ENCODE results near the gene KDM4B.

KDM4B gene

DNA sequence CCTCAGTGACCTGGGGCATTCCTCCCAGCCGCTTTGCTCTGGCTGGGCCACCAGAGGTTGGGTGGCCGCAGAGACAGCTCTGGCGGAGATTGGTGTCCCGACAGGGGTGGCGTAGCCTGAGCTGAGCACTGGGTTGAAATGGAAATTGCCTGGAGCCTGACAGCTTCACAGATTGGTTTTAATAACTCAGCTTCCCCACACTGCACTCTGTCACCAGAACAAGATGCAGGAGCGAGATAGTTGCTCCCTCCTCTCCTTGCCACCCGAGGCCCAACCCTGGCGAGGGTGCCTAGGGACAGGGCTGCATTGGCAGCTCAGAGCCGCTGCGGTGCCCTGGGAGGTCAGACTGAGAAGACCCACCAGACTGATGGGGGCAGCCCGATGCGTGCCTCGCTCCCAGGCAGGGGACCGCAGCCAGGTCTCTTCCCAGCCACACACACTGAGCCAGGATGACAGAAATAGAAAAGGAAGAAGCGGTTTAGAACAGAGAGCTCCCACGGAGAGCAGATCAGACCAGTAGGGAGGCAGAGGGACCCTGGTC lies 84.1 kb downstream of the KDM4B start:
- DNase-seq, result no peak

DNA sequence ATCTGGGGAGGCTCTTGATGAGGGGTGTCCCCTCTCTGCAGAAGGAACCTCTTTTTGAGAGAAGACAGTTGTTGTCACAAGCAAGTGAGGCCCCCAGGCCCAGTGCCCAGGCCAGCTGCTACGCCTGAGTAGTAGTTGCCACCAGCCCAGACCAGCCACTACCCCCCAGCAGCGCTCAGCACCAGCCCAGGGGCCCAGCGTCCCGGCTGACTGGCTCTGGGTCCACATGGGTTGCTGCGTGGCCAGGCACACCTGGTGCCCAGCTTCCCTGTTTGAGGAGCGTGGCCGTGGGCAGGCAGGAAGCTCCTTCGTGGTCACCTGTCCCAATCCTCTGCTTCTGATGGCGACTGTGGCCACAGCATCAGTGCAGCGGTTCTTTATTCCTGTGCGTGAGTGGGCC lies 84.7 kb downstream of the KDM4B start:
- no peak for DNase-seq

DNA sequence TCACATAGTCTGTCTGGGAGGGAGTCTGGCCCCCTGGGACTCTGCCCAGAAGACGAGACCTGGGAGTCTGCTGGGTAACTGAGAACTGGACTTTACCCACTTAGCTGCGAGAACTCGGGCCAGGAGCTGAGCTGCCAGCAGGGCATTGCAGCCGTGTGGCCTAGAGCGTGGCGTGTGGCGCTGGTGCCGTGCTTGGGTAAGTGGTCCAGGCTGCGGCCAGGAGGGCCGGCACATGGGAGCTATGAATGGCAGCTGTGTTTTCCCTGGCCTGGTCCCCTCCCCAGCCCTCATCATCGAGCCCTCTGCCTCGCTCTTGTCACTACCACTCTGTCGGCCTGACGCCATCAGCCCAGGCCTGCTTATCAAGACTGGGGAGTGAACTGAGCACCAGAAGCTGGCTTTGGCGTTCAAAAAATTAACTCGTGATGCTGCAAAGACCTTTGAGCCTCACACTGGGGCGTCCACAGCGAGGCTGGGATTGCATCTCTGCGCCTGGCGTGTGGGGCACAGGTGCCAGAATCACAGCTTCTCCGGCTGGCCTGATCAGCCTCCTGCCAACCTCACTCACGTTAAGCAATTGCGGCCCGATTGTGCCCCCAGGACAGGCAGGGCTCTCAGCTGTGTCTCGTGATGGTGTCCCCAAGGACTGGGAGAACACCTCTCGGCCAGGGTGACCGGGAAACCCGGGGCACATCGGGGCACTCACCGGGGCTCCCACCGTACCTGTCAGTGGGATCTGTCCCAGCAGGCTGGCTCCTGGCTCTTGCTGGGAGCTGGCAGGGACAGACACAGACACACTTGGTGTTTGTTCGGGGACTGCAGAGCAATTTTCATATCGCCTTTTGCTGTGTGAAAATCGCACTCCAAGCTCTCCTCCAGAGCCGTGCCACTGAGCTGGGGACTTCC lies 85.9 kb downstream of the KDM4B start:
- no peak for DNase-seq

DNA sequence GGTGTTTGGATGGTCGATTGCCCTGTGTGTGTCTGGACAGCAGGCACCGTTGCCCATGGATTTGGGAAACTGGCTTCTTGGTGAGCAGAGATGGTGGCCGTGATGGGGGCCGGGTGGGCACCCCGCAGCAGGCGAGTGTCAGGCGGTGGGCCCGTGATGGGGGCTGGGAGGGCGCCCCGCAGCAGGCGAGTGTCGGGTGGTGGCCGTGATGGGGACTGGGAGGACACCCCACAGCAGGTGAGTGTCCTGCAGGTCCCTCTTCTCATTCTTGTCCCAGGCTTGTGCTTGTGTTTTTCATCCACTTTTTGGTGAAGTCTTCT lies 86.5 kb downstream of the KDM4B start:
- no peak for DNase-seq

DNA sequence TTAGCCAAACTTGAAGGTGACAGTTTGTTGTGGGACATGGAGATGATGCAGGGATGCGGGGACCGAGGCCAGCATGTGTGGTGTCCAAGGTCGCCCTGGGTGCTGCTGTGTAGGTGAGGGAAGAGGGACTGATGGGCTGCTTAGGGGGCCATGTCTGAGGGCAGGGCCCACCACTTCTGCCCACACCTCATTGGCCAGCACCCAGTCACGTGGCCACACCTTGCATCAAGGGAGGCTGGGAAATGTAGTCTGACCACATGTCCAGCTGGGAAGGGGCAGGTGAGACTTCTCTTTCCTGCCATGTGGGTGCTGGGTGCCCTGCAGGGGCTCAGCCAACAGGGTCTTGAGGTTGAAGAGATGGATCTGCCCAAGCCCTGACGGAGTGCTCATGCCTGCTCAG lies 88.9 kb downstream of the KDM4B start:
- DNase-seq, result no peak

DNA sequence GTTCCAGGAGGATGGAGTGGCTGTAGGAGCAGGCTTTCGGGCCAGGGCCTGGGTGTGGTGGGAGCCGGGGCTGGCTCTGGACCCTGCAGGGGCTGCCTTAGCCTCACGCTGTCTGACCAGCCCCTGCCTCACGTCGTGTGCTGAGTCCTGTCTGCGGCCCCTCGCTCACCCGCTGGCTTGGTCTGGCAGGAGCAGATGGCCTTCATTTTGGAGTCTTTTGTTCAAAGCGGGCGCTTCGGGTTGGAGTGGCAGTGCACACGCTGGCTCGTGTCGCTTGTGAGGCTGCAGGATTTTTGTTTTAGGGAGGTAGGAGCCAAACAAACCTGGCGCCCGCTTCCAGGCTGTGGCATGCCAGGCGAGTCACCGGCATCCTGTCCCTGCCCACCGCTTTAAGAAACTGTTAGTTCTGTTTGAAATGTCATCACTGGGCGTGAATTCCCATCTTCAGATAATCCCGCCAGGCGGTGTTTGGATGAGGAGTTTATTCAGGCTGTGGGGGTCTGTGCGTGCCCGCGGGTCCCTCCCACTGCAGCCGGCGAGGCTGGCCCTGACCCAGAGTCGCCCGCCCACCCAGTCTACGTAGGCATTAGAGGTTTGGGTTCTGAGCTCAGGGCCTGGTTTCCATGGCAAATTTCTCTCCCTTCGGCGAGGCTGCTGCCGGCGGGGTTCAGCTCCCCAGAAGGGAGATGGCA lies 89.8 kb downstream of the KDM4B start:
- DNase-seq, result no peak

GRCh38 chr19:5059213-5059574 lies 90.3 kb downstream of the KDM4B start:
- DNase-seq, result no peak

DNA sequence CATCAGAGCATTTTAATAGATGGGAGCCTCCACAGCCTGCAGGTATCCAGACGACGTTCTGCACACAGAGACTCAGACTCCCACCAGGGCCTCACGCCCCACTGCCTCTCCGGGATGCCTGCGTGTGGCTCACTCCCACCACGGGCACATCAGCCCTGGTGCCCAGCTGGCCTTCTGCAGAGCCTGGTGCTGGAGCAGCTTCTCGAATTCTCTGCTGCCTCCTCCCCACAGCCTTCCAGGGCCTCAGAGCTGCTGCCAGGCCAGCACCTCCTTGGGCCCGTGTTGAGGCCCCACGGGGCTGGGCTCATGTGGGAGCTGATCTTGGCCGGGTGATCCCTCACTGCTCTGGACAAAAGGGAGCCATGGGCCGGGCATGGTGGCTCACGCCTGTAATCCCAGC lies 90.9 kb downstream of the KDM4B start:
- DNase-seq, result no peak

DNA sequence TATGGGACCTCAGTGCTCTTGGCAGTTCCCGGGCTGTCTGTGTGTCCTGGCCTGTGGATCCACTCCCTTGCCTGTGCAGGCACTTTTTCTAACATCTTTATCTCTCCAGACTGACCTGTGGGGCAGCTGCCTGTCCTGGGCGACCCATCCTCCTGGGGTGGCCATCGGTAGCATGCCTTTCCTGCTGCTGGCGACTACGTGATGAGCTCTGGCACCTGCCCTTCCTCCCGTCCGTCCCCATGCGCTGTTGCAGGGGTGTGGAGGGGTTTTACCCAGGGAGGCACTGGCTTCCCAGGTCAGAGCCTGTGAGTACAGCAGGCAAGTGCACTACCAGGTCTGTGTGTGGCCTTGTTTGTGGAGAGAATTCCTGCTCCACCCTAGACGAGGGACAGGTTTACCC lies 93.3 kb downstream of the KDM4B start:
- no peak for DNase-seq

DNA sequence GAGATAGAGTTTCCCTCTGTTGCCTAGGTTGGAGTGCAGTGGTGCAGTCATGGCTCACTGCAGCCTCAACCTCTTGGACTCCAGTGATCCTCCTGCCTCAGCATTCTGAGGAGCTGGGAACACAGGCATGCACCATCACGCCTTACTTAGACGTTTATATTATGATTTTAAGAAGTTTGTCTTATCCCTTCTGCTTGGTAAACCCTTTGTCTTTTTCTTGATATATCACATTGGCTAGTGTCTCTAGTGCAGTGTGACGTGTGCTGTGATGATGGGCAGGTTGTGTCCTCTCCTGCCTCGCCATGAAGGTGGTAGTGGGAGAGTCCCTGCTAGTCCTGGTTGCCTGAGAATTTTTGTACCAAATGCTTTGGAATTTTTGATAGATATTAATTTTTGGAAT lies 93.9 kb downstream of the KDM4B start:
- DNase-seq, result no peak

DNA sequence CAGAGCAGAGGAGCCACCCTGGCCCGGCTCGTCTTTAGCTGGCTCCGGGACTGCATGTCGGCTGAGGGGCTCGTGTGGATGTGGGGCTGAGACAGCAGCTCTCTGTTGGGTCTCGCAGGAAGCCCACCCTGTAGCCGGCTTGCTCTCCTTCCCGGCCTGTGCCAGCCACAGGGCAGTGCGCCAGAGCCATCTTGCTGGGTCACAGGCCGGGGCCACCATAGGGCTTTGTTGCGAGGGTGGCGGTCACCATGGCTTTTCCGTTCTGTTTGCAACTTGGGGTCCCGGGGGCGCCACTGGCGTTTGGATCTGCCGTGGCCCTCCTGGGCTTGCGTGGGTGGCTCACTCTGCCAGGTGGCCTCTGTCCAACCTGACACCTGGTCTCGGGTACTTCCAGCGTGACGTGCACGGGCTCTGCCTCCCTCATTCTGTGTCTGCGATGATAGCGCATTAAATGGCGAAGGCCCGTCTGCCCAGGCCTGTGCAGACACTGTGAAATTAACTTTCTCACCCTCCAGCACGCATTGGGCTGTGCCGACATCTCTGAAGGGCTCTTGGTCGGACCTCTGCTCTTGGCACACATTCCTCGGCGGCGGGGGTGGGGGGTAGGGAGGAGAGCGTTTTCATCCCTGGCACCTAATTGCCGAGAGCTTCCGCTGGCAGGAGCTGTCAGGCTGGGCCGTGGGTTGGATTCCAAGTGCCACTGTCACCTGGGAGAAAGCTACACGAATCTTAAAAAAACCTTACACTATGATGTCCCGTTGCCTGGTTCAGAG lies 95.1 kb downstream of the KDM4B start:
- DNase-seq, result no peak

- no peak for DNase-seq
Measured at GRCh38 chr19:5064896-5065295, 96.0 kb downstream of the KDM4B start.

GRCh38 chr19:5065663-5066093 lies 96.8 kb downstream of the KDM4B start:
- no peak for DNase-seq

DNA sequence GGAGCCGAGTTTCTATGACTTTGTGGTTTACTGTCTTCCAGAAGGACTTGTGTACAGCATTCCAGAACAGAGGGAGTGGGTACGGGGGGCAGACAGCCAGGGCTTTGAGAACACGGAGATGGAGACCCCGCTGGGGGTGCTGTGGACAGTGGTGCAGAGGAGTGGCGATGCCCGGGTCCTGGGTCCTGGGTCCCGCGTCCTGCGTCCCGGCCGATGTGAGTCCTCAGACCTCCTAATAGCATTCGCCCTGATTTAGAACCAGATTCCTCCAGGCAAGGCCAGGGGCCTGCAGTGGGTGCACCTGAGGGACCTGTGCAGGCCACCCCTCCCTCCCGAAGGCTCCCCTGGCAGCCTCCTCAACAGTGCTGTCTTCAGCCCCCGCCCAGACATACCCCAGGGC lies 97.9 kb downstream of the KDM4B start:
- DNase-seq, result no peak

- no peak for DNase-seq
Measured at GRCh38 chr19:5067678-5068077, 98.8 kb downstream of the KDM4B start.

DNA sequence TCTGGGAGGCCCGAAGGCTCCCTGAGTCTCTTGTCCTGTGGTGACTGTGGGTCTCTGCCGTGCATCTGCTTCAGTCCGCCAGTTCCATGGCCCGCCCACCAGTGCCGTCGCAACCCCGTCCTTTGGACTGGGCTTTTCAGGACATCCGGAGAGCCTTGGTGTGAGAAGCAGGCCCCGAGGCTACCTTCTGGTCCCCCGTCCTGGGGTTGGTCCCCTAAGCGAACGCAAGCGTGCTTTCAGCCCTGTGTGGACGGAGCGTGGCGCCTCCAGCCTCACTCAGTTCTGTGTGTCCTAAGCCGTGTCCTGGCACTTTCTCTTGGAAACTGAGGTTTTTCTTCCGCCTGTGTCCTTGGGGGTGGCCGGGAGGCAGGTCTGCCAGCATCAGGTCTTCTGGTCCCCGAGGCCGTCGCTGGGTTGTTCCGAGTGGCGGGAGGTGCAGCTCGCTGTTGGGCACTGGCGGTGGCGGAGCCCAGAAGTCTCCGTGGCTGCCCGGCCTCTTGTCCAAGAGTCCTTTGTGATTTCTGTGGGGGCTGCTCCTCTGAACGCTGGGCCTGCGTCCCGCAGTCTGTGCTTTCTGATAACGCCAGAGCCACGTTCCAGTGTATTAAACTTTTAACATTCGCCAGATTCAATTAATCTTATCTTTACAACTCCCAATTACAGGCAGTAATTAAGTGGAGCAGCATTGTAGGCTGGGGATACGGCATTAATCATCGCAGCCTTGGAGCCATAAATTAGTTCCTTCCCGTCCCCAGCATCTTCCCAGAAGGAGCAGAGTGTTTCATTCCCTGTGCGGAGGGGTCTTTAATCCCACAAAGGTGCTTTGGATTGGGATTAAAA lies 99.5 kb downstream of the KDM4B start:
- DNase-seq, result no peak

GRCh38 chr19:5070331-5070730 lies 101.4 kb downstream of the KDM4B start:
- no peak for DNase-seq

- DNase-seq, result no peak
Measured at GRCh38 chr19:5070930-5071329, 102.0 kb downstream of the KDM4B start.

- DNase-seq, result no peak
Measured at GRCh38 chr19:5071579-5071978, 102.7 kb downstream of the KDM4B start.

- DNase-seq, result no peak
Measured at GRCh38 chr19:5072115-5072514, 103.2 kb downstream of the KDM4B start.

- no peak for DNase-seq
Measured at GRCh38 chr19:5073153-5073844, 104.4 kb downstream of the KDM4B start.

DNA sequence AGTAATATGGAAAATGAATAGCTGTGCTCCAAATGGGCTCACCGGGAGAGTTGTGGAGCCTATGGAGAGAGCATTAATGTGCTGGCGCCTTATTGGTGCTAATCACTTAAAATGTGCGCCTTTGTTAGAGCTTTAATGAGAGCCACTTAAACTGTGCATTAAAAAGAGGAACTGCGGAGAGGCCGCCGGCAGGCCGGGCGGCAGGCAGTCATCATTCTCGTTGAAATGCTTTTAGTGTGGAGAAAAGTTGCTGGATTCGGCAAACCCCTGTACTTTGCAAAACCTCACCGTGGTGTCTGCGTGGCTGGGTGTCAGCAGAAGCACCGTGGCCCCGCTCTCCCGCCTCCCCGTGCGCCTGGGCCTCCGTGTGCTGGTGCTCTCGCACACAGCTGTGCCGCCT lies 105.5 kb downstream of the KDM4B start:
- DNase-seq, result no peak

All from stimulated activated CD4-positive, alpha-beta T cell treated with anti-CD3 and anti-CD28 coated beads, Interleukin-2, amount 100 ng/mL, for 48 hours (primary cell).